ENCODE measurements around the gene ELF3. TPM values are rescaled to one million over a fixed set of nuclear protein-coding genes. Genes with fewer than 3 reads are reported as not detected.

The ELF3 gene
- total and polyA plus RNA-seq, 2 of the 8 experiments (the other 6 are each of a cell fraction or from before 2014, with no cell fraction given): 17.3 to 25.0 TPM

- TF ChIP-seq CHD7 (IDR thresholded peaks at IDR 0.05; ENCODE audit: insufficient replicate concordance, low read length) (no peak), CHD2 (IDR thresholded peaks at IDR 0.05; ENCODE audit: low read length) (no peak), SIRT6 (IDR thresholded peaks at IDR 0.05; ENCODE audit: low read length) (no peak), BCL11A (IDR thresholded peaks at IDR 0.05; ENCODE audit: low read depth in 2 of 2, low read length in 2 of 2) (no peak), YY1 (IDR thresholded peaks at IDR 0.05; ENCODE audit: low read depth, low read length) (no peak), CREB1 (IDR thresholded peaks at IDR 0.05) (peak; percentile 58; the same call in 1 of the 2 replicates), TCF12 (IDR thresholded peaks at IDR 0.05; ENCODE audit: low read depth, low read length) (no peak), BRCA1 (IDR thresholded peaks at IDR 0.05; ENCODE audit: low read depth, low read length) (no peak), RNF2 (IDR thresholded peaks at IDR 0.05; ENCODE audit: borderline replicate concordance, low read depth, low read length, missing control alignments, poor library complexity, severe bottlenecking) (no peak), SP1 (IDR thresholded peaks at IDR 0.05; ENCODE audit: low read depth, low read length) (no peak)
Observed at GRCh38 chr1:202009326-202010179, 834 bp upstream of the ELF3 start (continued).
